Panc1 (cell line): ENCODE results near the gene HDLBP. TPM values are rescaled to one million over a fixed set of nuclear protein-coding genes. Genes with fewer than 3 reads are reported as not detected.

Source experiments
- ATAC-seq: fragments of 200-7000 bp; cut with Tn5 transposase; 2 replicates; pipeline ENCODE4 v1.9.1; 2020; ENCODE audit warnings: mild to moderate bottlenecking, moderate library complexity
- BruUV-seq: library from RNA; stranded (reverse); fragments of 400-500 nt; replicated peaks from 2 replicates; lab custom pipeline; 2021; lab: Mats Ljungman, UMichigan
- CTCF ChIA-PET: fragments of 300-600 bp; sonication (Branson Sonifier 250); formaldehyde crosslinking; loops from one replicate; lab custom pipeline; 2022; ENCODE audit warnings: antibody characterized with exemption; lab: Charles Lee
- POLR2A ChIA-PET: fragments of 300-600 bp; sonication (Branson Sonifier 250); formaldehyde crosslinking; loops from one replicate; lab custom pipeline; 2022; ENCODE audit warnings: antibody characterized with exemption; lab: Charles Lee
- DNase-seq: peaks from one replicate; pipeline ENCODE4 v3.0.0-alpha.2; 2010; ENCODE audit warnings: low read depth, low spot score
- H3K27ac ChIP-seq: 2 replicates; pipeline ENCODE4 v1.5.1; 2011; ENCODE audit warnings: mild to moderate bottlenecking, low read length, inconsistent platforms
- H3K27me3 ChIP-seq: fragments of 200-500 bp; sonication (Bioruptor generic); 2 replicates; pipeline ENCODE4 v1.6.0; 2014; ENCODE audit warnings: low read length, inconsistent platforms; ENCODE audit not compliant: control insufficient read depth, insufficient read depth
- H3K36me3 ChIP-seq: fragments of 200-500 bp; sonication (Bioruptor generic); 2 replicates; pipeline ENCODE4 v1.5.1; 2014; ENCODE audit warnings: inconsistent platforms, mild to moderate bottlenecking, low read length, moderate library complexity; ENCODE audit not compliant: control insufficient read depth, insufficient read depth
- H3K4me1 ChIP-seq: 2 replicates; pipeline ENCODE4 v1.5.1; 2011; ENCODE audit warnings: inconsistent platforms, mild to moderate bottlenecking, low read length, moderate library complexity; ENCODE audit not compliant: control insufficient read depth, insufficient read depth
- H3K4me3 ChIP-seq, 2 experiments: 2 replicates each; pipeline ENCODE4 v1.5.1; 2011 to 2012; ENCODE audit warnings: low read depth in 2 of 2, low read length in 2 of 2, mild to moderate bottlenecking in 2 of 2, inconsistent platforms in 1 of 2, moderate library complexity in 1 of 2
- H3K9me3 ChIP-seq: fragments of 200-500 bp; sonication (Bioruptor generic); 2 replicates; pipeline ENCODE4 v1.5.1; 2014; ENCODE audit warnings: low read depth, mild to moderate bottlenecking, inconsistent platforms, low read length, moderate library complexity; ENCODE audit not compliant: control insufficient read depth, insufficient read depth
- TCF7L2 ChIP-seq: IDR thresholded peaks from 2 replicates; pipeline ENCODE4 v1.6.1; 2011; ENCODE audit warnings: mild to moderate bottlenecking, low read depth, low read length, inconsistent platforms
- in situ Hi-C: cut with HindIII; loops from 2 replicates; pipeline ENCODE4 v1.10.0; 2016; ENCODE audit warnings: low sequenced_read_pairs, low pct_unique_long_range_greater_than_20kb
- intact Hi-C: fragments of 100-400 bp; cut with micrococcal nuclease; formaldehyde crosslinking; loops from one replicate; pipeline ENCODE4 v1.10.0; 2022; ENCODE audit not compliant: unreplicated experiment
- total RNA-seq: library from RNA; stranded (reverse); gene quantifications from one replicate; pipeline ENCODE4 v1.2.1, GENCODE V29; 2021; ENCODE audit not compliant: unreplicated experiment
- TF ChIP-seq, protein P1 (sequence below): fragments of 450-650 bp; IDR thresholded peaks from 2 replicates; pipeline ENCODE4 v1.5.1; 2017; ENCODE audit warnings: mild to moderate bottlenecking
- TF ChIP-seq, protein P2 (sequence below), 2 experiments: IDR thresholded peaks; 2 replicates each; pipeline ENCODE4 v1.6.1; 2011 to 2012; ENCODE audit warnings: low read depth in 2 of 2, control low read depth in 1 of 2, low read length in 1 of 2, mild to moderate bottlenecking in 1 of 2, moderate library complexity in 1 of 2; ENCODE audit not compliant: insufficient read depth in 1 of 2

The HDLBP gene
- total RNA-seq, 1 experiment from 2014 or later, result 656 TPM

DNA sequence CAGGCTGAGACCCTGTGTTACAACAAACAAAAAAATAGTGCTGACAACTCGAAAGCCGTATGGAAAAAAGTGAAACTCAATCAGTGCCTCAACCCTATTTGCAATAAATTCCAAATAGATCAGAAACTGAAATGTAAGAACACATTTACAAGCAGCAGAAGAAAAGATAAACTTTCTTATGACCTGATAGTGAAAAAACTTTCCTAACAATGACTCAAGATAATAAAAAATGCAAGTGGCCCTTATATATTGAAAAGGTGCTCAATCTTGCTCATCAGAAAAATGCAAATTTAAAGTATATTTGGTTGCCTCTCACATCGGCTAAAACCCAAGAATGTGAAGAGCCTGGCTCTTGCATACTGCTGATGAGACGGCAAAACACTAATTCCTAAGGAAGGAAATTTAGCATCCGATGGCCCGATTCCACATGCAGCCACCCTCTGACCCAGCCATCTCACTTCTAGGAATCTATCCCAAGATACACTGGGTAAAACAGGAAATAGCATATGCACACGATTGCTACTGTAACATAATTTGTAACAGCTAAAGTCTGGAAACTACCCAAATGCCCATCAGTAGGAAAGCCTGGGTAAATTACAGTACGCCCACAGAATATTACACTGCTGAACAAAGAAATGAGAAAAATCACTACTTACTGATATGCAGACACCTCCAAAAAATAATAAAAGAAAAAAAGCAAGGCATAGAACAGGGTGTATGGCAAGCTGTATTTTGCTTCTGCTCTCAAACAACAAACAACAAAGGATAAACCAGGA lies 56.8 kb downstream of the HDLBP start:
- no peak for ATAC-seq
- no peak overlapping the region for H3K27ac ChIP-seq
- BruUV-seq, result no TSS peak
- in situ Hi-C loops, result no loop called here
- H3K27me3 ChIP-seq, result no peaks in the 10 kb centered on the region
- ChIA-PET CTCF (no interaction called here), POLR2A (no interaction called here)
- H3K36me3 ChIP-seq, result peaks cover 29% of the 10 kb centered on the region
- no peaks in the 10 kb centered on the region for H3K9me3 ChIP-seq
- no peak overlapping the region for H3K4me3 ChIP-seq
- no peak for DNase-seq
- H3K4me1 ChIP-seq, result no peaks in the 10 kb centered on the region
- intact Hi-C loops, result no loop called here
- TF ChIP-seq, protein P1, sequence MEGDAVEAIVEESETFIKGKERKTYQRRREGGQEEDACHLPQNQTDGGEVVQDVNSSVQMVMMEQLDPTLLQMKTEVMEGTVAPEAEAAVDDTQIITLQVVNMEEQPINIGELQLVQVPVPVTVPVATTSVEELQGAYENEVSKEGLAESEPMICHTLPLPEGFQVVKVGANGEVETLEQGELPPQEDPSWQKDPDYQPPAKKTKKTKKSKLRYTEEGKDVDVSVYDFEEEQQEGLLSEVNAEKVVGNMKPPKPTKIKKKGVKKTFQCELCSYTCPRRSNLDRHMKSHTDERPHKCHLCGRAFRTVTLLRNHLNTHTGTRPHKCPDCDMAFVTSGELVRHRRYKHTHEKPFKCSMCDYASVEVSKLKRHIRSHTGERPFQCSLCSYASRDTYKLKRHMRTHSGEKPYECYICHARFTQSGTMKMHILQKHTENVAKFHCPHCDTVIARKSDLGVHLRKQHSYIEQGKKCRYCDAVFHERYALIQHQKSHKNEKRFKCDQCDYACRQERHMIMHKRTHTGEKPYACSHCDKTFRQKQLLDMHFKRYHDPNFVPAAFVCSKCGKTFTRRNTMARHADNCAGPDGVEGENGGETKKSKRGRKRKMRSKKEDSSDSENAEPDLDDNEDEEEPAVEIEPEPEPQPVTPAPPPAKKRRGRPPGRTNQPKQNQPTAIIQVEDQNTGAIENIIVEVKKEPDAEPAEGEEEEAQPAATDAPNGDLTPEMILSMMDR, result no peak
- TF ChIP-seq TCF7L2, result no peak
- TF ChIP-seq, protein P2, sequence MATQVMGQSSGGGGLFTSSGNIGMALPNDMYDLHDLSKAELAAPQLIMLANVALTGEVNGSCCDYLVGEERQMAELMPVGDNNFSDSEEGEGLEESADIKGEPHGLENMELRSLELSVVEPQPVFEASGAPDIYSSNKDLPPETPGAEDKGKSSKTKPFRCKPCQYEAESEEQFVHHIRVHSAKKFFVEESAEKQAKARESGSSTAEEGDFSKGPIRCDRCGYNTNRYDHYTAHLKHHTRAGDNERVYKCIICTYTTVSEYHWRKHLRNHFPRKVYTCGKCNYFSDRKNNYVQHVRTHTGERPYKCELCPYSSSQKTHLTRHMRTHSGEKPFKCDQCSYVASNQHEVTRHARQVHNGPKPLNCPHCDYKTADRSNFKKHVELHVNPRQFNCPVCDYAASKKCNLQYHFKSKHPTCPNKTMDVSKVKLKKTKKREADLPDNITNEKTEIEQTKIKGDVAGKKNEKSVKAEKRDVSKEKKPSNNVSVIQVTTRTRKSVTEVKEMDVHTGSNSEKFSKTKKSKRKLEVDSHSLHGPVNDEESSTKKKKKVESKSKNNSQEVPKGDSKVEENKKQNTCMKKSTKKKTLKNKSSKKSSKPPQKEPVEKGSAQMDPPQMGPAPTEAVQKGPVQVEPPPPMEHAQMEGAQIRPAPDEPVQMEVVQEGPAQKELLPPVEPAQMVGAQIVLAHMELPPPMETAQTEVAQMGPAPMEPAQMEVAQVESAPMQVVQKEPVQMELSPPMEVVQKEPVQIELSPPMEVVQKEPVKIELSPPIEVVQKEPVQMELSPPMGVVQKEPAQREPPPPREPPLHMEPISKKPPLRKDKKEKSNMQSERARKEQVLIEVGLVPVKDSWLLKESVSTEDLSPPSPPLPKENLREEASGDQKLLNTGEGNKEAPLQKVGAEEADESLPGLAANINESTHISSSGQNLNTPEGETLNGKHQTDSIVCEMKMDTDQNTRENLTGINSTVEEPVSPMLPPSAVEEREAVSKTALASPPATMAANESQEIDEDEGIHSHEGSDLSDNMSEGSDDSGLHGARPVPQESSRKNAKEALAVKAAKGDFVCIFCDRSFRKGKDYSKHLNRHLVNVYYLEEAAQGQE (IDR thresholded peaks at IDR 0.05; ENCODE audit: insufficient read depth in 1 of 2, low read depth in 2 of 2, low read length in 1 of 2), result no peak

DNA sequence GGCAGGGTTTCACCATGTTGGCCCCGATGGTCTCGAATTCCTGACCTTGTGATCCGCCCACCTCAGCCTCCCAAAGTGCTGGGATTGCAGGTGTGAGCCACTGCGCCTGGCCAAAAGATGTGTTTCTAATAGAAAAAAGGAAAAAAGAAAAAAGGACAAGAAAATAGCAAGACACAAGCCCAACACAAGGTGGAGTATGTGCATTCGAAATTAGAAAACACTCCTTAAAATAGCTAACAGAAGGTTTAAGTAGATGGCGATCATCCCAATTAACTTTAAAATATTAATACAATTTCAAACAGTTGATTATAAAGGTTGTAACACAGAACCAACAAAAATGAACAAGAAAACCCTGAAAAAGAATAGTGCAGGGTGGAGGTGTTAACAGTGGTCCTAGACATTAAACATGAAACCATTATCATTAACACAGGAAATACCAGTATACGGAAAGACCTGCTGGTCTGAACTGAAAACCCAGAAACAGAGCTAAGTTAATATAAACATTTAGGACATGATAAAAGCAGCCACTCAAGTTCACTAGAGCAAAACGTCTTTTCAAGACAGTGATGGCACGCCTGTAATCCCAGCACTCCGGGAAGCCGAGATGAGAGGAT lies 57.9 kb downstream of the HDLBP start:
- CTCF ChIA-PET, result no interaction called here
- BruUV-seq, result no TSS peak
- DNase-seq, result no peak

More for the DNA sequence above, 57.9 kb downstream of the HDLBP start:
- no peak overlapping the region for H3K27ac ChIP-seq
- intact Hi-C loops, result no loop called here
- POLR2A ChIA-PET, result interaction anchor here (0.6 kb wide), 1 partner anchor 14 kb away, joined by 8 read pairs; no protein-coding TSS in a partner anchor
- no peak for ATAC-seq
- in situ Hi-C loops, result no loop called here
- no peaks in the 10 kb centered on the region for H3K9me3 ChIP-seq
- H3K27me3 ChIP-seq, result no peaks in the 10 kb centered on the region
- peaks cover 31% of the 10 kb centered on the region for H3K36me3 ChIP-seq
- H3K4me1 ChIP-seq, result no peaks in the 10 kb centered on the region
- TF ChIP-seq, protein P1, result no peak
- no peak for TF ChIP-seq TCF7L2
- TF ChIP-seq, protein P2 (IDR thresholded peaks at IDR 0.05; ENCODE audit: insufficient read depth in 1 of 2, low read depth in 2 of 2, low read length in 1 of 2), result no peak
- no peak overlapping the region for H3K4me3 ChIP-seq
